CD14-positive monocyte (primary cell): ENCODE measurements around the gene LHPP. TPM values are rescaled to one million over a fixed set of nuclear protein-coding genes. Genes with fewer than 3 reads are reported as not detected.

ENCODE experiments used
- DNase-seq, 3 donors: peaks; one replicate each; pipeline ENCODE4 v3.0.0-alpha.2; 2011 to 2022
- H2AFZ ChIP-seq: 2 replicates; pipeline ENCODE4 v1.6.0; 2012; ENCODE audit warnings: mild to moderate bottlenecking, low read depth, low read length, inconsistent platforms; ENCODE audit not compliant: insufficient read depth, poor library complexity, severe bottlenecking
- H3K27ac ChIP-seq, 2 donors: 1 replicate in 1 of 2; 2 replicates in 1 of 2; pipeline ENCODE4 v1.5.1; 2012 to 2013; ENCODE audit warnings: low read length in 2 of 2, control low read depth in 1 of 2, inconsistent platforms in 1 of 2, low read depth in 1 of 2, mild to moderate bottlenecking in 1 of 2
- H3K27me3 ChIP-seq, 2 donors: one replicate each; pipeline versions ENCODE4 v1.6.0 to v1.6.1; 2011 to 2013; ENCODE audit warnings: low read length in 2 of 2; ENCODE audit not compliant: control insufficient read depth in 2 of 2, insufficient read depth in 2 of 2
- H3K36me3 ChIP-seq, 2 donors: replicated peaks in 1 of 2; 1 replicate in 1 of 2; 2 replicates in 1 of 2; pipeline versions ENCODE4 v1.5.1 to v1.6.1; 2012 to 2013; ENCODE audit warnings: low read length in 2 of 2, control low read depth in 1 of 2, inconsistent platforms in 1 of 2, mild to moderate bottlenecking in 1 of 2; ENCODE audit not compliant: insufficient read depth in 2 of 2, control insufficient read depth in 1 of 2
- H3K4me1 ChIP-seq, 2 donors: 1 replicate in 1 of 2; 2 replicates in 1 of 2; pipeline versions ENCODE4 v1.5.1 to v1.6.1; 2012 to 2013; ENCODE audit warnings: low read length in 2 of 2, control low read depth in 1 of 2, inconsistent platforms in 1 of 2, mild to moderate bottlenecking in 1 of 2, moderate library complexity in 1 of 2; ENCODE audit not compliant: insufficient read depth in 2 of 2, control insufficient read depth in 1 of 2
- H3K4me2 ChIP-seq: replicated peaks from 2 replicates; pipeline ENCODE3; 2012; ENCODE audit warnings: low read length, moderate library complexity, mild to moderate bottlenecking; ENCODE audit not compliant: poor library complexity, severe bottlenecking; ENCODE audit errors: extremely low read depth
- H3K4me3 ChIP-seq, 3 experiments: fragments of 200-600 bp in 1 of 3; sonication (generic) in 1 of 3; replicated peaks in 1 of 3; 1 replicate in 2 of 3; 2 replicates in 1 of 3; pipeline ENCODE4 v1.5.1; 2011 to 2013; ENCODE audit warnings: low read length in 3 of 3, mild to moderate bottlenecking in 3 of 3, control low read depth in 2 of 3, low read depth in 2 of 3, inconsistent platforms in 1 of 3, moderate library complexity in 1 of 3
- H3K79me2 ChIP-seq: 2 replicates; pipeline ENCODE4 v1.6.0; 2012; ENCODE audit warnings: mild to moderate bottlenecking, control low read depth, inconsistent platforms, low read length, moderate library complexity; ENCODE audit not compliant: insufficient read depth
- H3K9ac ChIP-seq: 2 replicates; pipeline ENCODE4 v1.6.0; 2017; ENCODE audit warnings: low read length, mild to moderate bottlenecking; ENCODE audit not compliant: insufficient read depth, poor library complexity, severe bottlenecking
- H3K9me3 ChIP-seq, 2 donors: replicated peaks in 1 of 2; 1 replicate in 1 of 2; 2 replicates in 1 of 2; pipeline versions ENCODE4 v1.5.1 to v1.6.1; 2012 to 2013; ENCODE audit warnings: low read length in 2 of 2, control low read depth in 1 of 2; ENCODE audit not compliant: control insufficient read depth in 1 of 2, insufficient read depth in 1 of 2
- H4K20me1 ChIP-seq: 2 replicates; pipeline ENCODE4 v1.6.0; 2012; ENCODE audit warnings: mild to moderate bottlenecking, low read length, control low read depth, moderate library complexity; ENCODE audit not compliant: insufficient read depth
- H3K27ac Mint-ChIP-seq, 7 donors: one replicate each; pipeline ENCODE4 v1.8.0; 2020; ENCODE audit warnings: mild to moderate bottlenecking in 7 of 7, mixed read lengths in 7 of 7, moderate library complexity in 6 of 7, inconsistent platforms in 2 of 7
- H3K27me3 Mint-ChIP-seq, 3 donors: one replicate each; pipeline ENCODE4 v1.8.0; 2021 to 2022; ENCODE audit warnings: low read depth in 3 of 3, mild to moderate bottlenecking in 3 of 3, mixed read lengths in 3 of 3, moderate library complexity in 3 of 3, inconsistent platforms in 1 of 3
- H3K36me3 Mint-ChIP-seq, 2 donors: one replicate each; pipeline ENCODE4 v1.8.0; 2020; ENCODE audit warnings: mixed read lengths in 2 of 2, inconsistent platforms in 1 of 2, mild to moderate bottlenecking in 1 of 2
- H3K4me1 Mint-ChIP-seq: one replicate; pipeline ENCODE4 v1.8.0; 2020; ENCODE audit warnings: mild to moderate bottlenecking, mixed read lengths
- H3K4me3 Mint-ChIP-seq, 2 donors: one replicate each; pipeline ENCODE4 v1.8.0; 2020; ENCODE audit warnings: mild to moderate bottlenecking in 2 of 2, mixed read lengths in 2 of 2, moderate library complexity in 1 of 2
- H3K9me3 Mint-ChIP-seq, 7 donors: one replicate each; pipeline ENCODE4 v1.8.0; 2020 to 2022; ENCODE audit warnings: mixed read lengths in 7 of 7, mild to moderate bottlenecking in 6 of 7, moderate library complexity in 6 of 7, inconsistent platforms in 2 of 7
- CTCF ChIP-seq: fragments of 200-600 bp; IDR thresholded peaks from one replicate; pipeline ENCODE4 v1.8.0; 2022; ENCODE audit warnings: antibody characterized with exemption, mild to moderate bottlenecking
- WGBS: methylation state at CpG from one replicate; pipeline ENCODE4 v1.1.5; 2013; ENCODE audit warnings: missing lambda C conversion rate; ENCODE audit not compliant: insufficient coverage; 5-methylcytosine and 5-hydroxymethylcytosine counted together
- intact Hi-C, 2 donors: fragments of 100-400 bp; cut with micrococcal nuclease; formaldehyde crosslinking; loops; one replicate each; pipeline versions ENCODE4 v1.15.0 to v1.15.1; 2023
- polyA plus RNA-seq, 3 donors: library from polyadenylated mRNA; depleted of rRNA in 1 of 3; unstranded in 2 of 3; stranded (reverse) in 1 of 3; fragments of 300-500 nt in 2 of 3; fragments of >200 nt in 1 of 3; fragmentation: Illumina TruSeq in 2 of 3; gene quantifications; 1 replicate in 2 of 3; 2 replicates in 1 of 3; pipeline ENCODE4 v1.2.3, GENCODE V29; 2012 to 2021

The LHPP gene
- polyA plus RNA-seq, 3 donors, result 15.2 to 20.6 (median 19.5) TPM

GRCh38 chr10:124551755-124552154 is 90.1 kb downstream of the LHPP start:
- H3K27ac Mint-ChIP-seq, result no peak overlapping the region
- H3K9me3 Mint-ChIP-seq, result no peaks in the 10 kb centered on the region
- H3K36me3 Mint-ChIP-seq, result peaks cover 0 to 1% of the 10 kb centered on the region in 2 donors
- Histone ChIP-seq H3K4me2 (no peak overlapping the region), H3K9ac (no peak overlapping the region), H3K4me3 (no peak overlapping the region), H3K36me3 (no peaks in the 10 kb centered on the region), H3K27ac (no peak overlapping the region), H2AFZ (no peak overlapping the region), H3K79me2 (no peaks in the 10 kb centered on the region), H3K4me1 (peaks cover 0 to 3% of the 10 kb centered on the region in 2 donors), H3K9me3 (no peaks in the 10 kb centered on the region), H3K27me3 (no peaks in the 10 kb centered on the region), H4K20me1 (no peaks in the 10 kb centered on the region)
- H3K4me1 Mint-ChIP-seq, result peaks cover 6% of the 10 kb centered on the region
- intact Hi-C loops, result no loop called here
- no peak for DNase-seq
- H3K27me3 Mint-ChIP-seq, result peaks cover 0 to 2% (median 1%) of the 10 kb centered on the region in 3 donors
- no peak for TF ChIP-seq CTCF
- H3K4me3 Mint-ChIP-seq, result no peak overlapping the region
- 93% methylated on average over 7 of the region's 11 CpGs for WGBS

- peaks cover 0 to 1% of the 10 kb centered on the region in 2 donors for H3K36me3 Mint-ChIP-seq
- Histone ChIP-seq H3K9me3 (no peaks in the 10 kb centered on the region), H3K4me1 (no peaks in the 10 kb centered on the region), H3K79me2 (no peaks in the 10 kb centered on the region), H3K36me3 (no peaks in the 10 kb centered on the region), H2AFZ (no peak overlapping the region), H3K4me2 (no peak overlapping the region), H3K4me3 (no peak overlapping the region), H3K9ac (no peak overlapping the region), H4K20me1 (no peaks in the 10 kb centered on the region), H3K27ac (no peak overlapping the region), H3K27me3 (no peaks in the 10 kb centered on the region)
- no peaks in the 10 kb centered on the region for H3K9me3 Mint-ChIP-seq
- WGBS, result 93% methylated on average over 9 of the region's 14 CpGs
- H3K4me3 Mint-ChIP-seq, result no peak overlapping the region
- H3K27ac Mint-ChIP-seq, result no peak overlapping the region
- intact Hi-C loops, result no loop called here
- no peak for TF ChIP-seq CTCF
- H3K4me1 Mint-ChIP-seq, result peaks cover 1% of the 10 kb centered on the region
- DNase-seq, result no peak
- H3K27me3 Mint-ChIP-seq, result peaks cover 0 to 3% (median 2%) of the 10 kb centered on the region in 3 donors
Observed at GRCh38 chr10:124552691-124553276, 91.2 kb downstream of the LHPP start.
